CD8-positive, alpha-beta memory T cell (primary cell): ENCODE measurements around the gene SEL1L. TPM values are rescaled to one million over a fixed set of nuclear protein-coding genes. Genes with fewer than 3 reads are reported as not detected.

Experiments used
- CTCF ChIA-PET: fragments of 350-600 bp; sonication (Branson Sonifier 250); formaldehyde crosslinking; loops from one replicate; lab custom pipeline; 2021; ENCODE audit warnings: antibody characterized with exemption; lab: Charles Lee
- POLR2A ChIA-PET: fragments of 350-600 bp; sonication (Branson Sonifier 250); formaldehyde crosslinking; loops from one replicate; lab custom pipeline; 2021; ENCODE audit warnings: antibody characterized with exemption; lab: Charles Lee
- DNase-seq, 5 donors: peaks; one replicate each; pipeline versions ENCODE4 v3.0.0 to v3.0.0-alpha.2; 2020 to 2022; ENCODE audit warnings: mixed read lengths in 1 of 5
- H3K27ac ChIP-seq: one replicate; pipeline ENCODE4 v1.7.0; 2013; ENCODE audit warnings: low read depth, mild to moderate bottlenecking, low read length, moderate library complexity
- H3K27me3 ChIP-seq: 2 replicates; pipeline ENCODE4 v1.7.0; 2013; ENCODE audit warnings: low read length, mild to moderate bottlenecking; ENCODE audit not compliant: insufficient read depth, poor library complexity, severe bottlenecking
- H3K36me3 ChIP-seq: 2 replicates; pipeline ENCODE4 v1.7.0; 2013; ENCODE audit warnings: mild to moderate bottlenecking, low read length, moderate library complexity; ENCODE audit not compliant: insufficient read depth
- H3K4me1 ChIP-seq: 2 replicates; pipeline ENCODE4 v1.7.0; 2013; ENCODE audit warnings: mild to moderate bottlenecking, low read length, moderate library complexity; ENCODE audit not compliant: insufficient read depth
- H3K4me3 ChIP-seq: 2 replicates; pipeline ENCODE4 v1.7.0; 2013; ENCODE audit warnings: mild to moderate bottlenecking, low read length
- H3K9me3 ChIP-seq: 2 replicates; pipeline ENCODE4 v1.7.0; 2013; ENCODE audit warnings: mild to moderate bottlenecking, low read length
- H3K27ac Mint-ChIP-seq, 8 donors: one replicate each; pipeline ENCODE4 v1.8.0; 2020 to 2021; ENCODE audit warnings: mixed read lengths in 8 of 8, mild to moderate bottlenecking in 6 of 8, inconsistent platforms in 3 of 8, moderate library complexity in 3 of 8
- H3K27me3 Mint-ChIP-seq, 2 donors: one replicate each; pipeline ENCODE4 v1.8.0; 2020 to 2021; ENCODE audit warnings: mixed read lengths in 2 of 2, mild to moderate bottlenecking in 1 of 2, moderate library complexity in 1 of 2
- H3K36me3 Mint-ChIP-seq, 3 donors: one replicate each; pipeline ENCODE4 v1.8.0; 2020 to 2021; ENCODE audit warnings: mixed read lengths in 3 of 3, inconsistent platforms in 1 of 3, mild to moderate bottlenecking in 1 of 3
- H3K4me1 Mint-ChIP-seq, 3 donors: one replicate each; pipeline ENCODE4 v1.8.0; 2020 to 2021; ENCODE audit warnings: mixed read lengths in 3 of 3, inconsistent platforms in 1 of 3, mild to moderate bottlenecking in 1 of 3
- H3K4me3 Mint-ChIP-seq, 7 donors: one replicate each; pipeline ENCODE4 v1.8.0; 2020 to 2021; ENCODE audit warnings: mixed read lengths in 7 of 7, mild to moderate bottlenecking in 6 of 7, moderate library complexity in 4 of 7, inconsistent platforms in 2 of 7
- H3K9me3 Mint-ChIP-seq, 5 donors: one replicate each; pipeline ENCODE4 v1.8.0; 2020 to 2022; ENCODE audit warnings: mixed read lengths in 5 of 5, mild to moderate bottlenecking in 3 of 5, moderate library complexity in 2 of 5, inconsistent platforms in 1 of 5
- polyA plus RNA-seq: library from polyadenylated mRNA; unstranded; fragments of 300-500 nt; fragmentation: Illumina TruSeq; gene quantifications from one replicate; pipeline ENCODE4 v1.2.3, GENCODE V29; 2021
- total RNA-seq, 2 experiments: library from RNA; stranded (reverse); gene quantifications; one replicate each; pipeline ENCODE4 v1.2.3, GENCODE V29; 2021

SEL1L gene
- total and polyA plus RNA-seq, 3 experiments from 2014 or later = 21.7 to 64.8 (median 61.4) TPM

DNA sequence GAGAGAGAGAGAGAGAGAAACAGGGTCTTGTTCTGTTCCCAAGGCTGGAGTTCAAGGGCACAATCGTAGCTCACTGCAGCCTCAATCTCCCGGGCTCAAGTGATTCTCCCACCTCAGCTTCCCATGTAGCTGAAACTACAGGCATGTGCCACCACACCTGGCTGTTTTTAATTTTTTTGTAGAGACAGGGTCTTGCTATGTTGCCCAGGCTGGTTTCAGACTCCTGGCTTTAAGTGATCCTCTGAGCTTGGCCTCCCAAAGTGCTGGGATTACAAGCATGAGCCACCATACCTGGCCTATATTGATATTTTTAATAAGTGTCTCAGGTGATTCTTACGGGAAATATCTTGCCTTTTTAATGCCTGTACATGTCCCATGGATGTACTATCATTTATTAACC, 82.7 kb downstream of the SEL1L start:
- H3K27me3 ChIP-seq = no peaks in the 10 kb centered on the region
- CTCF ChIA-PET = interaction anchor here (1.1 to 1.2 kb wide), 2 partner anchors 10 to 15 kb away, joined by 3 read pairs; no protein-coding TSS in a partner anchor
- H3K36me3 ChIP-seq = no peaks in the 10 kb centered on the region
- peaks cover 5 to 7% (median 6%) of the 10 kb centered on the region in 3 donors for H3K4me1 Mint-ChIP-seq
- POLR2A ChIA-PET = no interaction called here
- DNase-seq = no peak
- peaks cover 12 to 37% of the 10 kb centered on the region in 2 donors for H3K27me3 Mint-ChIP-seq
- no peak overlapping the region for H3K4me3 ChIP-seq
- H3K9me3 ChIP-seq = no peaks in the 10 kb centered on the region
- H3K4me3 Mint-ChIP-seq = no peak overlapping the region
- H3K27ac ChIP-seq = no peak overlapping the region
- H3K9me3 Mint-ChIP-seq = no peaks in the 10 kb centered on the region
- H3K36me3 Mint-ChIP-seq = peaks cover 0 to 2% (median 0%) of the 10 kb centered on the region in 3 donors
- H3K27ac Mint-ChIP-seq = no peak overlapping the region
- H3K4me1 ChIP-seq = no peaks in the 10 kb centered on the region

DNA sequence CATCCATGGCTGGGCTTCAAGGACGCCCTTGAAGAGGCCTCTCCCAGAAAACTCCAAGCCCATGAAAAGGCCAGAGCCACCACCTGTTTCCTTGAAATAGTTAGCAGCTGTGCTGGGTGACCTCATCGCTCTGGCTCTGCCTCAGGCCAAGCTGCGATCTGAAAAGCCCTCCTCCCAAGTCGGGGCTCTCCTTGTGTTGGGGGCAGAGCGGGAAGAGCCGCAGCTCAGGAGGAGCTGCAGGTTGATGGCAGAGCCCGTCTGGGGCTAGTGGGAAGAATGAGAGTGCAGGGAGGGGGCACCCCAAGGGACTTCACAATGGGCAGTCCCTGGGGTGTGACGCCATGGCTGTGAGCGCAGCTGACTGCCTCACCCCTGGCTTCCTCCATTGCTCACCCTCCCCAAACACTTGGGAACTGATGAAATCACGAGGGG, 83.5 kb downstream of the SEL1L start:
- H3K36me3 ChIP-seq = no peaks in the 10 kb centered on the region
- no peaks in the 10 kb centered on the region for H3K9me3 Mint-ChIP-seq
- H3K27me3 Mint-ChIP-seq = peaks cover 12 to 37% of the 10 kb centered on the region in 2 donors
- H3K27ac Mint-ChIP-seq = peak overlapping the region in 1 of 8 donors; percentile 27
- H3K36me3 Mint-ChIP-seq = peaks cover 0 to 2% (median 0%) of the 10 kb centered on the region in 3 donors
- no peaks in the 10 kb centered on the region for H3K9me3 ChIP-seq
- H3K27me3 ChIP-seq = no peaks in the 10 kb centered on the region
- no peak for DNase-seq
- H3K4me1 ChIP-seq = no peaks in the 10 kb centered on the region
- POLR2A ChIA-PET = no interaction called here
- H3K4me1 Mint-ChIP-seq = peaks cover 5 to 7% (median 6%) of the 10 kb centered on the region in 3 donors
- H3K4me3 ChIP-seq = no peak overlapping the region
- CTCF ChIA-PET = interaction anchor here (1.2 to 1.5 kb wide), 2 partner anchors 9 to 14 kb away, joined by 3 to 7 read pairs; no protein-coding TSS in a partner anchor
- H3K4me3 Mint-ChIP-seq = no peak overlapping the region
- H3K27ac ChIP-seq = no peak overlapping the region

DNA sequence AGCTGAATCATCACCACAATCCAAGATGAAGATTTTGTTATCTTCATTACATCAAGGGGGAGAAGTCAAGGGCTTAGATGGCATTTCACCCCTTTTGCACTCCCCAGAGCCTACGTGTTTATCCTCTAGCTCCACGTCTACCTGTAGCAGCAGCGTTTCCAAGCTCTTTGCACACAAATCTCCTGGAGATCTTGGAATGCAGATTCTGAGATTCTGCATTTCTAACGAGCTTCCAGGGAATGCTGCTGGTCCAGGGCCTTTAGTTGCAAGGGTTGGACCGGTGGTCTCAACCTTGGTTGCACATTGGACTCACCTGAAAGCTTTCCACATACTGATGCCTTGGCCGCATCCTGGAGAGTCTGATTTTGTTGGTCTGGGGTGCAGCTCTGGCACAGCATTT, 84.1 kb downstream of the SEL1L start:
- peaks cover 5 to 7% (median 6%) of the 10 kb centered on the region in 3 donors for H3K4me1 Mint-ChIP-seq
- Histone ChIP-seq H3K4me1 (no peaks in the 10 kb centered on the region), H3K27ac (no peak overlapping the region), H3K9me3 (no peaks in the 10 kb centered on the region), H3K4me3 (no peak overlapping the region), H3K36me3 (no peaks in the 10 kb centered on the region), H3K27me3 (no peaks in the 10 kb centered on the region)
- no peak overlapping the region for H3K4me3 Mint-ChIP-seq
- CTCF ChIA-PET = interaction anchor here (1.2 to 1.5 kb wide), 2 partner anchors 8 to 15 kb away, joined by 3 to 7 read pairs; no protein-coding TSS in a partner anchor
- peaks cover 0 to 2% (median 0%) of the 10 kb centered on the region in 3 donors for H3K36me3 Mint-ChIP-seq
- DNase-seq = no peak
- H3K27ac Mint-ChIP-seq = no peak overlapping the region
- peaks cover 11 to 40% of the 10 kb centered on the region in 2 donors for H3K27me3 Mint-ChIP-seq
- POLR2A ChIA-PET = no interaction called here
- H3K9me3 Mint-ChIP-seq = no peaks in the 10 kb centered on the region

DNA sequence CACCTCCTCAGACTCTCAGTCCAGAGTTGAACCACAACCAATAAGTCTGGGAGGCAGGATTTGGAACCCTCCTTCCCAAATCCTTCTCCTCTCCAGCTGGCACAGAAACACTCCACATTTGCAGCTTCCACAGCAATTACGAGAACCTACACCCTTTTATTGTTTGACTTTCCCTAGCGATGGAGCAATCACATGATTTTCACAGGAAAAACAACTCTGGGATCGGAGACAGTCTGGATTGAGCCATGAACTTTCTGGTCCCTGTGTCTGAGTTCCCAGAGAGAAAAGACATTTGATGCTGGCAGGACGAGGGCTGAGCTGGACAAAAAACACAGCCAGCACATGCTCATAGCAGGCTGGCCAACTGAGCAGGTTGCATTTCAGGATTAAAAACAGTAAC, 84.5 kb downstream of the SEL1L start:
- DNase-seq = no peak
- H3K27ac Mint-ChIP-seq = no peak overlapping the region
- no peaks in the 10 kb centered on the region for H3K27me3 ChIP-seq
- no peak overlapping the region for H3K4me3 ChIP-seq
- H3K36me3 Mint-ChIP-seq = peaks cover 0 to 2% (median 0%) of the 10 kb centered on the region in 3 donors
- H3K4me1 Mint-ChIP-seq = peaks cover 5 to 7% (median 6%) of the 10 kb centered on the region in 3 donors
- no peak overlapping the region for H3K4me3 Mint-ChIP-seq
- H3K27ac ChIP-seq = no peak overlapping the region
- H3K9me3 ChIP-seq = no peaks in the 10 kb centered on the region
- ChIA-PET POLR2A (no interaction called here), CTCF (interaction anchor here (1.5 kb wide), 1 partner anchor 15 kb away, joined by 7 read pairs; no protein-coding TSS in a partner anchor)
- no peaks in the 10 kb centered on the region for H3K4me1 ChIP-seq
- H3K9me3 Mint-ChIP-seq = no peaks in the 10 kb centered on the region
- H3K27me3 Mint-ChIP-seq = peaks cover 13 to 44% of the 10 kb centered on the region in 2 donors
- no peaks in the 10 kb centered on the region for H3K36me3 ChIP-seq

DNA sequence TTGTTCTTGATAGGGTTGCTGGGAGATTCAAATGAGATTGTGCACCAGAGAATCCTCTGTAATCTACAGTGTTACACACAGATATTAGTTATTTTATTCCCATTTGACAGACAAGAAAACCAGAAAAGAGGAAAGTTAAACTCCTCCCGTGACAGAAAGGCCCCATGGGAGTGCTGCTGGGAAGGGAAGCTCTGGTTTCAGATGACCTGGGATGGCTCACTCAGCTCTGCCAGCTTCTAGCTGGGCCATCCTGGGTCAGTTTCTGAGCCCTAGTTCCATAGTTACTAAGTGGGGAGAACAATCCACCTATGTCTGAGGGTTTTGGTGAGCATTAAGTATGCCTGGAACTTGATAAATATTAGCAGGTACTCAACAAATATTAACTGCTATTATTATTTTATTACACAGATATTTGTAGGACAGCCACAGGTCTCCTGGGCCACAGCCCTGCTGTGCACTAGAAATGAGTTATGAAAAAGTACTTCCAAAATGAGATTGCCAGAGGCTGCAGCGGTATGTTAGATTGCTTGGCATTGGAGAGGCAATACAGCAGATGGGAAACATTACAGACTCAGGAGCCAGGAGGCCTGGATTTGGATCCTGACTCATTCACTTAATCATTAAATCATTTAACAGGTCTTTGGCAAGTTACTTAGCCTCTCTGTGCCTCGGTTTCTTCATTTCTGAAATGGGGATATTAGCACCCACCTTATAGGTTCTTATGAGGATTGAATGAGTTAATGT, 86.5 kb downstream of the SEL1L start:
- Histone ChIP-seq H3K4me3 (no peak overlapping the region), H3K36me3 (no peaks in the 10 kb centered on the region), H3K27ac (no peak overlapping the region), H3K27me3 (no peaks in the 10 kb centered on the region), H3K9me3 (no peaks in the 10 kb centered on the region), H3K4me1 (no peaks in the 10 kb centered on the region)
- Mint-ChIP-seq H3K4me3 (no peak overlapping the region), H3K27ac (no peak overlapping the region), H3K4me1 (no peaks in the 10 kb centered on the region), H3K9me3 (no peaks in the 10 kb centered on the region), H3K36me3 (peaks cover 0 to 2% (median 0%) of the 10 kb centered on the region in 3 donors), H3K27me3 (peaks cover 15 to 58% of the 10 kb centered on the region in 2 donors)
- DNase-seq = no peak
- ChIA-PET CTCF (interaction anchor here (1.5 kb wide), 1 partner anchor 14 kb away, joined by 3 read pairs; no protein-coding TSS in a partner anchor), POLR2A (no interaction called here)

DNA sequence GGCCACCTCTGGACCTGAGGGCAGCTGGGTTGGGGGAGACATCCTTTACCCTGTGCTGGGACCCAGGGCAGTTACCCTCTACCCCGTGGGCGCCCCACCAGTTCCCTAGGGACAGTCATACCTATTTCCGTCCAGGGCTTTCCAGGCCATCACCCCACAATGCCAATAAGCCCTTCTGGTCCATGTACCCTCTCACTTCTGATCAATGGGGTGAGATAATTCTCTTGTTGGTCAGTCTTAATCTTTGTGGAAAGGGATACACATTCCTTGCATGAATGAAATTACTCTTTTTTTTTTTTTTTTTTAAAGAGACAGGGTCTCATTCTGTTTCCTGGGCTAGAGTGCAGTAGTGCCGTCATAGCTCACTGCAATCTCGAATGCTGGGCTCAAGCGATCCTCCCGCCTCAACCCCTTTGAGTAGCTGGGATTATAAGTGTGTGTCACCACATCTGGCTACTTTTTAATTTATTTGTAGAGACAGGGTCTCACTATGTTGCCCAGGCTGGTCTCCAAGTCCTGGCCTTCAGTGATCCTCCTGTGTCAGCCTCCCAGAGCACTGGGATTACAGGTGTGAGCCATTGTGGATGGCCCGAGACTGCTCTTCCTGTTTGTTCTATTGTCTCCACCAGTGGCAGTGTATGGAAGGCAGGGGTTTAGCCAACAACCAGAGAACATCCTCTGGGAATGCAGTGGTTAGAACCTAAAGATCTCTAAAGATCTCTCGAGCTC, 87.2 kb downstream of the SEL1L start:
- no peak overlapping the region for H3K27ac Mint-ChIP-seq
- POLR2A ChIA-PET = no interaction called here

DNA sequence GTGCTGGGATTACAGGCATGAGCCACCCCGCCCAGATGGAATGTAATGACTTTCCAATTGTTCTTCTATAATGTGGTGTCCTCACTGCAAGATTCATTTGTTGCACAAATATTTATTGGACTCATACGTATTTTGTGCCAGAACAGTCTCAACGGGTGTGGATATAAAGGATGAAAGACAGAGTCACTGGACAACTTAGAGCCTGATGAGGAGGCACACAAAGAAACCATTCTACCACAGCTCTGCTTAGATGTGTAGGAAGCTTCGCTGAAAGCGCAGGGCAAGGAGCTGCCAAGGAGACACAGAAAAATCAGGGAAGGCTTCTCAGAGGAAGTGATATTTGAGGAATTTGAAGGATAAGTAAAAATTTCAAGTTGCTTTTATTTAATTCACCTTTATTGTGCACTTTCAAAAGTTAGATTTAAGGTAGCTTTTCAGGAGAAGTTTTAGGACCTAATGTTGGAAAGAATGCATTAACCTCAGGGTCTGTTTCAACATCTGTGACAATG, 92.0 kb downstream of the SEL1L start:
- no peak overlapping the region for H3K27ac Mint-ChIP-seq
- no peak overlapping the region for H3K4me3 Mint-ChIP-seq
- CTCF ChIA-PET = interaction anchor here (1.4 kb wide), 2 partner anchors 9 to 16 kb away, joined by 3 read pairs; no protein-coding TSS in a partner anchor

More for the DNA sequence above, 87.2 kb downstream of the SEL1L start:
- no peak overlapping the region for H3K4me3 ChIP-seq
- H3K27ac ChIP-seq = no peak overlapping the region
- H3K9me3 ChIP-seq = no peaks in the 10 kb centered on the region
- CTCF ChIA-PET = interaction anchor here (1.5 kb wide), 1 partner anchor 14 kb away, joined by 3 read pairs; no protein-coding TSS in a partner anchor
- Mint-ChIP-seq H3K4me1 (no peaks in the 10 kb centered on the region), H3K27me3 (peaks cover 17 to 64% of the 10 kb centered on the region in 2 donors), H3K4me3 (no peak overlapping the region), H3K9me3 (no peaks in the 10 kb centered on the region), H3K36me3 (peaks cover 0 to 2% (median 0%) of the 10 kb centered on the region in 3 donors)
- H3K4me1 ChIP-seq = no peaks in the 10 kb centered on the region
- H3K27me3 ChIP-seq = no peaks in the 10 kb centered on the region
- DNase-seq = no peak
- no peaks in the 10 kb centered on the region for H3K36me3 ChIP-seq

More for the DNA sequence above, 92.0 kb downstream of the SEL1L start:
- Mint-ChIP-seq H3K9me3 (no peaks in the 10 kb centered on the region), H3K27me3 (peaks cover 37 to 70% of the 10 kb centered on the region in 2 donors), H3K36me3 (no peaks in the 10 kb centered on the region), H3K4me1 (peaks cover 6 to 9% (median 8%) of the 10 kb centered on the region in 3 donors)
- no peak overlapping the region for H3K4me3 ChIP-seq
- H3K4me1 ChIP-seq = peaks cover 2% of the 10 kb centered on the region
- H3K36me3 ChIP-seq = no peaks in the 10 kb centered on the region
- peaks cover 13% of the 10 kb centered on the region for H3K27me3 ChIP-seq
- no peak for DNase-seq
- POLR2A ChIA-PET = no interaction called here
- H3K9me3 ChIP-seq = no peaks in the 10 kb centered on the region
- no peak overlapping the region for H3K27ac ChIP-seq
